ENCODE measurements around the gene RASIP1. TPM values are rescaled to one million over a fixed set of nuclear protein-coding genes. Genes with fewer than 3 reads are reported as not detected.

Gene RASIP1, protein sequence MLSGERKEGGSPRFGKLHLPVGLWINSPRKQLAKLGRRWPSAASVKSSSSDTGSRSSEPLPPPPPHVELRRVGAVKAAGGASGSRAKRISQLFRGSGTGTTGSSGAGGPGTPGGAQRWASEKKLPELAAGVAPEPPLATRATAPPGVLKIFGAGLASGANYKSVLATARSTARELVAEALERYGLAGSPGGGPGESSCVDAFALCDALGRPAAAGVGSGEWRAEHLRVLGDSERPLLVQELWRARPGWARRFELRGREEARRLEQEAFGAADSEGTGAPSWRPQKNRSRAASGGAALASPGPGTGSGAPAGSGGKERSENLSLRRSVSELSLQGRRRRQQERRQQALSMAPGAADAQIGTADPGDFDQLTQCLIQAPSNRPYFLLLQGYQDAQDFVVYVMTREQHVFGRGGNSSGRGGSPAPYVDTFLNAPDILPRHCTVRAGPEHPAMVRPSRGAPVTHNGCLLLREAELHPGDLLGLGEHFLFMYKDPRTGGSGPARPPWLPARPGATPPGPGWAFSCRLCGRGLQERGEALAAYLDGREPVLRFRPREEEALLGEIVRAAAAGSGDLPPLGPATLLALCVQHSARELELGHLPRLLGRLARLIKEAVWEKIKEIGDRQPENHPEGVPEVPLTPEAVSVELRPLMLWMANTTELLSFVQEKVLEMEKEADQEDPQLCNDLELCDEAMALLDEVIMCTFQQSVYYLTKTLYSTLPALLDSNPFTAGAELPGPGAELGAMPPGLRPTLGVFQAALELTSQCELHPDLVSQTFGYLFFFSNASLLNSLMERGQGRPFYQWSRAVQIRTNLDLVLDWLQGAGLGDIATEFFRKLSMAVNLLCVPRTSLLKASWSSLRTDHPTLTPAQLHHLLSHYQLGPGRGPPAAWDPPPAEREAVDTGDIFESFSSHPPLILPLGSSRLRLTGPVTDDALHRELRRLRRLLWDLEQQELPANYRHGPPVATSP
- 8.7 and 9.3 TPM in 2 replicates for total RNA-seq (2021; fragmentation: NEBNext Ultra II Directional; extraction: Animal tissue kit (Norgen Biotek cat#: 25700))
- polyA plus RNA-seq (2011; rRNA removed) = 11.4 and 16.4 TPM in 2 replicates
- polyA plus RNA-seq (2011; cell fraction: cytosol; rRNA removed) = 9.0 TPM
- 17.4 TPM for polyA plus RNA-seq (2011; cell fraction: nucleus; rRNA removed)
- polyA plus RNA-seq (2012, experiment 1 of 2) = 4.5 to 8.8 TPM (median 8.1 TPM) in 4 replicates
- 8.5 TPM for polyA plus RNA-seq (2012, experiment 2 of 2)
- 6.0 TPM for polyA plus RNA-seq (2013, experiment 1 of 2)
- 6.0 TPM for polyA plus RNA-seq (2013, experiment 2 of 2)
- polyA minus RNA-seq (2011; rRNA and poly(A)+ RNA removed) = 3.3 and 5.7 TPM in 2 replicates
- polyA minus RNA-seq (2011; cell fraction: cytosol; rRNA and poly(A)+ RNA removed) = 5.8 TPM
- polyA minus RNA-seq (2011; cell fraction: nucleus; rRNA and poly(A)+ RNA removed) = 7.2 TPM
- long read RNA-seq, experiment 1, partial matches to known transcripts = 0 of 4 reads
- long read RNA-seq, experiment 1, other reads (novel, unspliced or antisense) = 1 of 4 reads
- long read RNA-seq, experiment 2, partial matches to known transcripts = 5 of 6 reads
- long read RNA-seq, experiment 2, other reads (novel, unspliced or antisense) = 1 of 6 reads

DNA sequence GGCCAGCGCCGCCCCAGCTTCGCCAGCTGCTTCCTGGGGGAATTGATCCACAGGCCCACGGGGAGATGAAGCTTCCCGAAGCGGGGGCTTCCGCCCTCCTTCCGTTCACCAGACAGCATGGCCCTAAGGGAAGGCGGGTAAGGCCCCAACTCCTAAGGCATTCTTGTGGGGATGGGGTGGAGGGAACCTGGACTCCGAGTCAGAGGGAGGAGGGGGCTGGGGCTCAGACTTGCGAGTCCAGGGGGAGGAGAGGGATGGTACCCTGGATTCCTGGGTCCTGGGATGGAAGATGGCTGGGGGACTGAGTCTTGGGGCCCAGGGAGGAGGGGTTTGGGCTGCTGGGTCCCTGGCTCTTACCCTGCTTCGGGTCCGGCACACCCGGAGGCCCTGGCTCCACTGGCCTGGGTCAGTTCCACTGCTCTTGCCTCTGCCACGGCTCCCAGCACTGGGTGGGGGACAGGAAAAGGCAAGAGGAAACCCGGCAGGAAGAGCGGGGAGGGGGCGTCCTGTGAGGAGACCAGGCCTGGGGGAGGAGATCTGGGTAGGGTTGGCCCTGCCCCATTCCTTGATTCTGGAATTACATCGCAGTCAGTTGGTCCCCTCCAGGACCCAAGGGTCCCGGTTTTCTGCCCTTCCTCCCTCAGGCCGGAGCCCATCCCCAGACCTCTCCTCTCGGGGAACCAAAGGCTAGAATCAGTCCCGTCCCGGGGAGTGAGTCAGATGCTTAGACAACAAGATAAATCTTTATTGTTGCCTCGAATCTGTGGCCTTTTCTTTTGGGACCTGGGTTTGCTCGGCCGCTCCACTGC lies at the start of gene RASIP1:
Gene RASIP1 (minus strand): TSS at position 447 of the 809 bp plus-strand sequence. CDS start 328 bp downstream, at position 119.
- no peaks in the 10 kb centered on the region for H4K20me1 ChIP-seq (replicated peaks in 1 of 2; ENCODE audit: control insufficient read depth in 1 of 2, insufficient read depth in 2 of 2, low read length in 2 of 2)
- peak within 1 kb of the TSS; percentile 32; the same call in 1 of the 2 replicates for H3K18ac ChIP-seq (ENCODE audit: extremely low read depth, low read length)
- H3K23ac ChIP-seq (ENCODE audit: insufficient read length) = no peak within 1 kb of the TSS
- 0 out of 2 replicates have a peak within 1 kb of the TSS, but pooled peaks have one; percentile 9 for H2BK5ac ChIP-seq (ENCODE audit: low read depth, low read length)
- H3K56ac ChIP-seq (replicated peaks; ENCODE audit: insufficient read length, low read depth, low read length) = no peak within 1 kb of the TSS
- no peak within 1 kb of the TSS for H4K8ac ChIP-seq (ENCODE audit: extremely low read depth, insufficient read depth, low read length)
- no peak within 1 kb of the TSS for H2BK120ac ChIP-seq (replicated peaks; ENCODE audit: low read depth, low read length)
- no peak for FAIRE-seq
- H3K27me3 ChIP-seq (replicated peaks in 1 of 4; ENCODE audit: control insufficient read depth in 3 of 4, extremely low read depth in 1 of 4, insufficient read depth in 3 of 4, low read length in 3 of 4) = peaks cover 3 to 19% (median 12%) of the 10 kb centered on the region in 4 experiments; a peak in 6 of 7 replicates
- peak within 1 kb of the TSS; percentile 84; the same call in 1 of the 2 replicates for H2BK15ac ChIP-seq (ENCODE audit: low read length)
- peaks cover 10% of the 10 kb centered on the region; the same call in 1 of the 2 replicates for H3K23me2 ChIP-seq (ENCODE audit: low read depth, low read length)
- TF ChIP-seq KDM4A (IDR thresholded peaks at IDR 0.05; ENCODE audit: low read depth, low read length, severe bottlenecking) = peak; percentile 4
- TF ChIP-seq, protein P1, sequence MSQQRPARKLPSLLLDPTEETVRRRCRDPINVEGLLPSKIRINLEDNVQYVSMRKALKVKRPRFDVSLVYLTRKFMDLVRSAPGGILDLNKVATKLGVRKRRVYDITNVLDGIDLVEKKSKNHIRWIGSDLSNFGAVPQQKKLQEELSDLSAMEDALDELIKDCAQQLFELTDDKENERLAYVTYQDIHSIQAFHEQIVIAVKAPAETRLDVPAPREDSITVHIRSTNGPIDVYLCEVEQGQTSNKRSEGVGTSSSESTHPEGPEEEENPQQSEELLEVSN (IDR thresholded peaks at IDR 0.05) = no peak
- no peak within 1 kb of the TSS for H4K91ac ChIP-seq (replicated peaks; ENCODE audit: insufficient read length, low read length)
- no peak within 1 kb of the TSS for H3K27ac ChIP-seq (ENCODE audit: low read depth, low read length)
- ChIA-PET POLR2A (ENCODE audit: partially characterized antibody) (interaction anchor here (0.8 to 4.5 kb wide), 17 partner anchors 10 to 126 kb away, joined by 3 to 22 read pairs (median 8); partner anchors contain the start of genes CA11, FAM83E and FUT2), CTCF (ENCODE audit: partially characterized antibody) (interaction anchor here (0.7 to 3.6 kb wide), 8 partner anchors 12 to 101 kb away, joined by 3 to 23 read pairs (median 7); partner anchors contain the start of genes CA11 and FUT2)
- no peak within 1 kb of the TSS for H3K4ac ChIP-seq (replicated peaks; ENCODE audit: insufficient read length, low read depth, low read length)
- H3K79me2 ChIP-seq (ENCODE audit: control insufficient read depth in 1 of 2, insufficient read depth in 2 of 2, low read length in 2 of 2) = no peaks in the 10 kb centered on the region
- no peaks in the 10 kb centered on the region for H3K36me3 ChIP-seq (ENCODE audit: control insufficient read depth in 2 of 4, insufficient read depth in 4 of 4, low read length in 3 of 4)
- peak within 1 kb of the TSS; percentile 38 to 75 (median 52) for H3K4me3 ChIP-seq (ENCODE audit: extremely low read depth in 1 of 4, insufficient read depth in 2 of 4, low read depth in 3 of 4, low read length in 4 of 4)
- H3K9ac ChIP-seq (replicated peaks in 1 of 4; ENCODE audit: extremely low read depth in 1 of 4, low read depth in 3 of 4, low read length in 3 of 4) = no peak within 1 kb of the TSS
- H3K14ac ChIP-seq (ENCODE audit: insufficient read length) = no peak within 1 kb of the TSS
- no peaks in the 10 kb centered on the region for H3K9me3 ChIP-seq (ENCODE audit: insufficient read depth in 2 of 2, low read depth in 1 of 2, low read length in 1 of 2)
- H3K4me1 ChIP-seq (replicated peaks in 1 of 4; ENCODE audit: control insufficient read depth in 3 of 4, insufficient read depth in 4 of 4, low read length in 3 of 4) = peaks cover 5 to 26% (median 22%) of the 10 kb centered on the region in 4 experiments
- peak within 1 kb of the TSS; percentile 75 to 95 for H3K4me2 ChIP-seq (ENCODE audit: insufficient read depth in 1 of 2, low read depth in 2 of 2, low read length in 2 of 2)
- H4K5ac ChIP-seq (ENCODE audit: insufficient read length, low read depth, low read length) = no peak within 1 kb of the TSS
- no peaks in the 10 kb centered on the region for H3K79me1 ChIP-seq (ENCODE audit: low read depth, low read length)
- no peak for DNase-seq (ENCODE audit: low read depth in 1 of 2, low spot score in 2 of 2)
- no peak within 1 kb of the TSS for H2AFZ ChIP-seq (ENCODE audit: low read length)
- no peak within 1 kb of the TSS for H2BK20ac ChIP-seq (ENCODE audit: low read length)
- H2BK12ac ChIP-seq (ENCODE audit: low read depth, low read length) = peak within 1 kb of the TSS; percentile 17; the same call in 1 of the 2 replicates
- no peak within 1 kb of the TSS; the same call in 1 of the 2 replicates for H2AK5ac ChIP-seq (ENCODE audit: low read depth, low read length)
- WGBS, 2 experiments (ENCODE audit: extremely low coverage in 1 of 2, insufficient coverage in 1 of 2, insufficient read length in 1 of 2, insufficient replicate concordance in 2 of 2, low coverage in 1 of 2, low lambda C conversion rate in 2 of 2, missing lambda C conversion rate in 1 of 2) = 75% methylated on average over 23 of the region's 27 CpGs; no CpG with 5 or more reads in 1 of the 2 experiments

Data from H1 (cell line).